ENCODE data around the gene UBL5.
"Not testable (repeated sequence)": the region's sequence is repeated elsewhere in the genome, so short reads cannot be mapped to it uniquely, and the experiment has no call there.

DNA sequence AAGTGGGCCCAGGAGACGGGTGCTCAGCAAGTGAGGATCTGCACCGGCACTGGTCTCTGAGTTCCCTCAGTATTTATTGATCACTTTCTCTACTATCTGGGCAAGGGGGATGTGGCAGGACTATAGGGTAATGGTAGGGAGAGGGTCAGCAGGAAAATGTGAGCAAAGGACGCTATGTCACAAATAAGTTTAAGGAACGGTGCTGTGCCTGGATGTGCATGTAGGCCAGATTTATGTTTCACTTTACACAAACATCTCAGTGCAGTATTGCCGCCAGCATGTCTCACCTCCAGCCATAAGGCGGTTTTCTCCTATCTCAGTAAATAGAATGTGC lies 43.6 kb upstream of the UBL5 start:
- TF ChIP-seq, protein P1, sequence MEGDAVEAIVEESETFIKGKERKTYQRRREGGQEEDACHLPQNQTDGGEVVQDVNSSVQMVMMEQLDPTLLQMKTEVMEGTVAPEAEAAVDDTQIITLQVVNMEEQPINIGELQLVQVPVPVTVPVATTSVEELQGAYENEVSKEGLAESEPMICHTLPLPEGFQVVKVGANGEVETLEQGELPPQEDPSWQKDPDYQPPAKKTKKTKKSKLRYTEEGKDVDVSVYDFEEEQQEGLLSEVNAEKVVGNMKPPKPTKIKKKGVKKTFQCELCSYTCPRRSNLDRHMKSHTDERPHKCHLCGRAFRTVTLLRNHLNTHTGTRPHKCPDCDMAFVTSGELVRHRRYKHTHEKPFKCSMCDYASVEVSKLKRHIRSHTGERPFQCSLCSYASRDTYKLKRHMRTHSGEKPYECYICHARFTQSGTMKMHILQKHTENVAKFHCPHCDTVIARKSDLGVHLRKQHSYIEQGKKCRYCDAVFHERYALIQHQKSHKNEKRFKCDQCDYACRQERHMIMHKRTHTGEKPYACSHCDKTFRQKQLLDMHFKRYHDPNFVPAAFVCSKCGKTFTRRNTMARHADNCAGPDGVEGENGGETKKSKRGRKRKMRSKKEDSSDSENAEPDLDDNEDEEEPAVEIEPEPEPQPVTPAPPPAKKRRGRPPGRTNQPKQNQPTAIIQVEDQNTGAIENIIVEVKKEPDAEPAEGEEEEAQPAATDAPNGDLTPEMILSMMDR (conservative IDR thresholded peaks at IDR 0.05 in 1 of 2, IDR thresholded peaks at IDR 0.05 in 1 of 2; ENCODE audit: extremely low read depth in 1 of 2, insufficient read depth in 1 of 2, low read depth in 1 of 2, low read length in 2 of 2) = not testable (repeated sequence)
- not testable (repeated sequence) for TF ChIP-seq EZH2 (IDR thresholded peaks at IDR 0.05; ENCODE audit: borderline replicate concordance, low read length)
